Fibroblast of lung (primary cell): ENCODE data around the gene TSC22D2. TPM values are rescaled to one million over a fixed set of nuclear protein-coding genes. Genes with fewer than 3 reads are reported as not detected.

Experiments used
- DNase-seq, 2 donors: peaks; one replicate each; pipeline versions ENCODE4 v3.0.0 to v3.0.0-alpha.2; 2010; ENCODE audit warnings: low read depth in 2 of 2
- H2AFZ ChIP-seq: 2 replicates; pipeline ENCODE4 v1.5.1; 2012; ENCODE audit warnings: low read length, control low read depth, inconsistent platforms
- H3K27ac ChIP-seq: 2 replicates; pipeline ENCODE4 v1.5.1; 2011; ENCODE audit warnings: low read length, control low read depth; ENCODE audit not compliant: insufficient read depth
- H3K27me3 ChIP-seq: 2 replicates; pipeline ENCODE4 v1.5.1; 2011; ENCODE audit warnings: mild to moderate bottlenecking, low read length; ENCODE audit not compliant: control insufficient read depth, insufficient read depth
- H3K36me3 ChIP-seq: 2 replicates; pipeline ENCODE4 v1.5.1; 2011; ENCODE audit warnings: low read length; ENCODE audit not compliant: control insufficient read depth, insufficient read depth
- H3K4me1 ChIP-seq: 2 replicates; pipeline ENCODE4 v1.5.1; 2011; ENCODE audit warnings: low read length; ENCODE audit not compliant: control insufficient read depth, insufficient read depth; ENCODE audit errors: extremely low read depth
- H3K4me2 ChIP-seq: 2 replicates; pipeline ENCODE4 v1.5.1; 2011; ENCODE audit warnings: low read length, control low read depth; ENCODE audit not compliant: insufficient read depth; ENCODE audit errors: extremely low read depth
- H3K4me3 ChIP-seq, 4 experiments: fragments of 200-600 bp in 1 of 4; sonication (generic) in 1 of 4; replicated peaks in 1 of 4; 2 replicates each; pipeline ENCODE4 v1.5.1; 2011 to 2016; ENCODE audit warnings: low read length in 4 of 4, low read depth in 3 of 4, mild to moderate bottlenecking in 3 of 4, control low read depth in 2 of 4, inconsistent platforms in 1 of 4, mixed read lengths in 1 of 4; ENCODE audit not compliant: insufficient read depth in 1 of 4; ENCODE audit errors: control extremely low read depth in 1 of 4
- H3K79me2 ChIP-seq: 2 replicates; pipeline ENCODE4 v1.5.1; 2012; ENCODE audit warnings: mild to moderate bottlenecking, low read length, inconsistent platforms; ENCODE audit not compliant: control insufficient read depth, insufficient read depth
- H3K9ac ChIP-seq: 2 replicates; pipeline ENCODE4 v1.5.1; 2011; ENCODE audit warnings: mild to moderate bottlenecking, low read length, control low read depth; ENCODE audit not compliant: insufficient read depth
- H3K9me3 ChIP-seq: 2 replicates; pipeline ENCODE4 v1.5.1; 2012; ENCODE audit warnings: low read depth, low read length; ENCODE audit not compliant: control insufficient read depth, insufficient read depth
- H4K20me1 ChIP-seq: 2 replicates; pipeline ENCODE4 v1.5.1; 2011; ENCODE audit warnings: low read length; ENCODE audit not compliant: control insufficient read depth, insufficient read depth; ENCODE audit errors: extremely low read depth
- EZH2 ChIP-seq: IDR thresholded peaks from 2 replicates; pipeline ENCODE4 v1.5.1; 2012; ENCODE audit warnings: low read length, control low read depth, mild to moderate bottlenecking; ENCODE audit errors: missing control alignments
- polyA plus RNA-seq, 2 donors: library from polyadenylated mRNA; depleted of rRNA in 1 of 2; stranded (reverse) in 1 of 2; unstranded in 1 of 2; fragments of >200 nt; gene quantifications; 2 replicates each; pipeline ENCODE4 v1.2.1, GENCODE V29; 2011 to 2012; ENCODE audit warnings: missing spikeins in 1 of 2
- total RNA-seq: library from RNA; depleted of rRNA; stranded (reverse); fragments of >200 nt; gene quantifications from 2 replicates; pipeline ENCODE4 v1.2.1, GENCODE V29; 2014
- TF ChIP-seq, protein P1 (sequence below), 2 donors: IDR thresholded peaks in 1 of 2; conservative IDR thresholded peaks in 1 of 2; 1 replicate in 1 of 2; 2 replicates in 1 of 2; pipeline ENCODE4 v1.5.1; 2011 to 2012; ENCODE audit warnings: low read length in 2 of 2, control low read depth in 1 of 2, inconsistent platforms in 1 of 2, low read depth in 1 of 2, mild to moderate bottlenecking in 1 of 2

TSC22D2 gene
- total and polyA plus RNA-seq, 2 donors (not counting 1 experiment from before 2014, with no cell fraction given), result 23.6 to 29.3 TPM

- H3K27me3 ChIP-seq, result no peaks in the 10 kb centered on the region
- no peak overlapping the region for H3K4me3 ChIP-seq
- no peaks in the 10 kb centered on the region for H3K9me3 ChIP-seq
- no peak for DNase-seq
- H3K4me2 ChIP-seq, result no peak overlapping the region
- no peak overlapping the region for H2AFZ ChIP-seq
- peaks cover 4% of the 10 kb centered on the region for H3K4me1 ChIP-seq
- TF ChIP-seq, protein P1, sequence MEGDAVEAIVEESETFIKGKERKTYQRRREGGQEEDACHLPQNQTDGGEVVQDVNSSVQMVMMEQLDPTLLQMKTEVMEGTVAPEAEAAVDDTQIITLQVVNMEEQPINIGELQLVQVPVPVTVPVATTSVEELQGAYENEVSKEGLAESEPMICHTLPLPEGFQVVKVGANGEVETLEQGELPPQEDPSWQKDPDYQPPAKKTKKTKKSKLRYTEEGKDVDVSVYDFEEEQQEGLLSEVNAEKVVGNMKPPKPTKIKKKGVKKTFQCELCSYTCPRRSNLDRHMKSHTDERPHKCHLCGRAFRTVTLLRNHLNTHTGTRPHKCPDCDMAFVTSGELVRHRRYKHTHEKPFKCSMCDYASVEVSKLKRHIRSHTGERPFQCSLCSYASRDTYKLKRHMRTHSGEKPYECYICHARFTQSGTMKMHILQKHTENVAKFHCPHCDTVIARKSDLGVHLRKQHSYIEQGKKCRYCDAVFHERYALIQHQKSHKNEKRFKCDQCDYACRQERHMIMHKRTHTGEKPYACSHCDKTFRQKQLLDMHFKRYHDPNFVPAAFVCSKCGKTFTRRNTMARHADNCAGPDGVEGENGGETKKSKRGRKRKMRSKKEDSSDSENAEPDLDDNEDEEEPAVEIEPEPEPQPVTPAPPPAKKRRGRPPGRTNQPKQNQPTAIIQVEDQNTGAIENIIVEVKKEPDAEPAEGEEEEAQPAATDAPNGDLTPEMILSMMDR (conservative IDR thresholded peaks at IDR 0.05 in 1 of 2, IDR thresholded peaks at IDR 0.05 in 1 of 2; ENCODE audit: low read depth in 1 of 2, low read length in 2 of 2), result no peak
- TF ChIP-seq EZH2, result no peak
- H3K79me2 ChIP-seq, result no peaks in the 10 kb centered on the region
- no peaks in the 10 kb centered on the region for H3K36me3 ChIP-seq
- no peak overlapping the region for H3K27ac ChIP-seq
- no peaks in the 10 kb centered on the region for H4K20me1 ChIP-seq
- no peak overlapping the region for H3K9ac ChIP-seq
Observed at GRCh38 chr3:150393745-150394144, 14.4 kb upstream of the TSC22D2 start.

DNA sequence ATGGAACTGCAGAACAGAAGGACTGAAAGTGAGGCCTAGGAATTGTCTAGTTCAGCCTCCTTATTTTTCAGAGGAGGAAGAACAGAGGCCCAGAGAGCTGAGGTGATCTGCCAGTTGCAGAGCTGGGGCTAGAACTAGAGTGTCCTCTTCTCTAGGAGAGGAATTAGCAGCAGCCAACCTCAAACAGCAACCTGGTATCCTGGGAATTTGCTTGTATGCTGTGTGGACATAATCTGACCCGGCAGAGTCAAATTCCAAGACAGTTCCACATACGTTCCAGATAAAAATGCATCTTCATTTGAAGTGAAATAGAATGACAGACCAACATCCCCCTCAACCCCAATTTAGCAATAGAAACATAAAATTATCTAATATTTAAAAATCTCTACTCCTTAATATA lies 13.5 kb upstream of the TSC22D2 start:
- H3K4me2 ChIP-seq, result no peak overlapping the region
- no peaks in the 10 kb centered on the region for H3K36me3 ChIP-seq
- no peaks in the 10 kb centered on the region for H3K79me2 ChIP-seq
- no peak overlapping the region for H2AFZ ChIP-seq
- no peak for DNase-seq
- no peak overlapping the region for H3K9ac ChIP-seq
- no peaks in the 10 kb centered on the region for H3K9me3 ChIP-seq
- no peaks in the 10 kb centered on the region for H4K20me1 ChIP-seq
- H3K4me3 ChIP-seq, result no peak overlapping the region
- TF ChIP-seq, protein P1 (conservative IDR thresholded peaks at IDR 0.05 in 1 of 2, IDR thresholded peaks at IDR 0.05 in 1 of 2; ENCODE audit: low read depth in 1 of 2, low read length in 2 of 2), result no peak
- TF ChIP-seq EZH2, result no peak
- H3K27me3 ChIP-seq, result no peaks in the 10 kb centered on the region
- no peak overlapping the region for H3K27ac ChIP-seq
- H3K4me1 ChIP-seq, result peaks cover 4% of the 10 kb centered on the region

DNA sequence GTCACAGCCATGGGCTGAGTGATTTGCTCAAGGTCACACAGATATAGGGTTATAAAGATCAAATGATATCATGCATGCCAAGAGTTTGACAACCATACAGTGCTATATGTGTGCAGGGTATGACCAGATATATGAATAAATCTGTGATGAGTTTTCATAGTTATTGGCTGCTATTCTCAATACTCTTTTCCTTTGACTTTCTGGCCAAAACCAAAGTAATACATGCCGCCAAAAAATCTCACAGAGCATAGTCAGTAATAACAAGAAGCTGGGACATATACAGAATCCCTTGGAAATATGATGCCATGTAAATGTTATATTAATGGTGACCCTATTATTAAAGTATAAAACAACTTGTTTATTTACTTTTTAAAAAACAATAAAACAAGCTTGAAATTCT lies 11.6 kb upstream of the TSC22D2 start:
- no peak for TF ChIP-seq EZH2
- TF ChIP-seq, protein P1 (conservative IDR thresholded peaks at IDR 0.05 in 1 of 2, IDR thresholded peaks at IDR 0.05 in 1 of 2; ENCODE audit: low read depth in 1 of 2, low read length in 2 of 2), result no peak
- Histone ChIP-seq H2AFZ (no peak overlapping the region), H3K27ac (no peak overlapping the region), H3K27me3 (no peaks in the 10 kb centered on the region), H3K4me1 (no peaks in the 10 kb centered on the region), H3K4me3 (no peak overlapping the region), H3K36me3 (no peaks in the 10 kb centered on the region), H3K9ac (no peak overlapping the region), H4K20me1 (no peaks in the 10 kb centered on the region), H3K9me3 (no peaks in the 10 kb centered on the region), H3K79me2 (no peaks in the 10 kb centered on the region), H3K4me2 (no peak overlapping the region)
- DNase-seq, result no peak
